ENCODE measurements around the gene EPHA3.
"Not testable (repeated sequence)": the region's sequence is repeated elsewhere in the genome, so short reads cannot be mapped to it uniquely, and the experiment has no call there.

EPHA3 gene

DNA sequence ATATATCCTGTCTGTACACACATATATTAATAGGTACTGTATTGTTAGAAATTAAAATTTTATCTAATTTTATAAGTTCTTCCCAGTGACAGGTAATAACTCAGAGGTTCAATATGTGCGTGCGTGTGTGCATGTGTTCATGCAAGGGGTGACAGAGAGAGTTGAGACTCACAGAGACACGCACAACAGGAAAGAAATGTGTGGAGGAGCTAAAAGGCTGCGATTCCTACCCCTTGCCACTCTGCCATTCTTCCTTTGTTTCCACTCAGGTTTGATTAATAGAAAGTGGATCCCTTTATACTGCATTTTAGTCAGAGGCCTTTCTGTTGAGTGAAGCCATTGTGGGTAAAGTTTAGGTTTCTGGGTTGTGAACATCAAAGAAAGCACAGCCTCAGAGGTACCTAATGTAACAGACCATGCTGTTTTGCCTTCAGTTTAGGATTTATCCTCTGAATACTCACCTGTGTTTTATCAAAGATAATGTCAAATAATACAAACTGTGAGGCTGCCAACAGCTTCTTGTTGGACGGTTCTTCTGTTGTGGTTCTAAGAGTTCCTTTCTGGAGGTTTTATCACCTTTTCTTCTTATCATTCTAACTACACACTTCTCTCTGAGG is 182.3 kb downstream of the EPHA3 start:
- DNase-seq: no peak

DNA sequence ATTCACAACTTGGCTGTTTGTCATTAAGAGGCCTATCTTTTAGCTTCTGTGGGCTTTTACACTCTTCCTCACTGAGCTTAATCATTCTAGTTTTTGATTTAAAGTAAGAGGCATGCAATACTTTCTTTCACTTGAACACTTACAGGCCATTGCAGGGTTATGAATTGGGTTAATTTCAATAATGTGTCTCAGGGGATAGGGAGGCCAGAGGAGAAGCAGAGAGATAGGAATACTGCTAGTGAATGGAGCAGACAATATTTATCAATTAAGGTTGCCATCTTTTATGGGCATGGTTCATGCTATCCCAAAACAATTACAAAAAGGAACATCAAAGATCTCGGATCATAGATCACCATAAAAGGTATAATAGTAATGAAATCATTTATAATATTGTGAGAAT is 189.8 kb downstream of the EPHA3 start:
- no peak for DNase-seq

- DNase-seq: no peak
These were observed 193.1 kb downstream of the EPHA3 start for GRCh38 chr3:89300526-89300925.

DNA sequence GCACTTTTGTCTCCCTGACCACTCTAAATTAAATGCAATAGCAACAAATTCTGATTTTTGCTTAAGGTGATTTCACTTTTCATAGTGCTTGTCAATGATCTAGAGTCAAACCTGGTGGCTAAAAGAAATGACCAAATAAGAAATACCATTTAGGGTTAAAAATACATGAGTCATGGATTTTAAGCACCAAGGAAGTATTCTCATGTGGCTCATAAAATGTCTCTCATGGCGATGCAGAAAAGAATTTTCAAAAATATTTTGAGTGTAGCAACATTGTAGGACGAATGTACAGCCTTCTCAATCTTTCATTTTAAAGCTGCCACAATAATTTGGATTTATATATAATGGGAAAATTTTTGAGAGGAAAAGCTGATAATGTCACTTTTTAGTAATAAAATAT is 193.6 kb downstream of the EPHA3 start:
- DNase-seq: no peak

DNA sequence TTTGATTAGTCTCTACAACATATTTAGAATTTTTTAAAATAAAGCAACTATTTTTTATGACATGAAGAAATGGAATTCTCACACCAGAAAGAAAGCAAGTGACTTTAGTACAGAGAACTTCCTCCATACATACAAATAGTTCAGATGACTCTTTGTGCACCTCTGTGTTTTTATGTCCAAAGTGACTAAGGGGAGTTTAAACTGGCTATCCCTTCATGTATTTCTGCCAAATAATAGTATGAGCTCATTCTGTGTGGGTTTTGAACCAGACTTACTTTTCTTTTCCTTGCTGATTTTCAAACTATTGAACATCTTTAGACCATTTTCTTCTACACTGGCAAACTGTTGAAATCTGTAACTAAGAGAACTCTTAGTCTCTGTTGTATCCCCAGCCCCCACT is 196.3 kb downstream of the EPHA3 start:
- no peak for DNase-seq

- DNase-seq: no peak
These were observed 199.1 kb downstream of the EPHA3 start for GRCh38 chr3:89306540-89306939.

DNA sequence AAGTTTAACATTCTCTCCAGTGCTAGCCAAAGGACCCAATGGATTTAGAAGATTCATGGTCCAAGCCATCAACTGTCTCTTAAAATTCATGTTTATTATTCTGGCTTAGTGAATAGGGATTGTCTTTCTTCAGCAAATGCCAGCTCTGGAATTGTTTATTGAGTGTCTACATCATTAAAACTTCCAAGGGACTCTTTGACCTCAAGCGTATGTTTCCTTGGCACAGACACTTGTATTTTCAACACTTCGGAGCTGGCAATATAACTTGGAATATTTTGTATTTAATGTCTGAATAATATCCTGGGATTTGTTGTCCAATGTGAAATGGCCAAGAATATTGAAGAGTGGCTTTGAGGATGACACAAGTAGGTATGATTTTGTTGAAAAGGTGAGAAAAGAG is 204.2 kb downstream of the EPHA3 start:
- no peak for DNase-seq

DNA sequence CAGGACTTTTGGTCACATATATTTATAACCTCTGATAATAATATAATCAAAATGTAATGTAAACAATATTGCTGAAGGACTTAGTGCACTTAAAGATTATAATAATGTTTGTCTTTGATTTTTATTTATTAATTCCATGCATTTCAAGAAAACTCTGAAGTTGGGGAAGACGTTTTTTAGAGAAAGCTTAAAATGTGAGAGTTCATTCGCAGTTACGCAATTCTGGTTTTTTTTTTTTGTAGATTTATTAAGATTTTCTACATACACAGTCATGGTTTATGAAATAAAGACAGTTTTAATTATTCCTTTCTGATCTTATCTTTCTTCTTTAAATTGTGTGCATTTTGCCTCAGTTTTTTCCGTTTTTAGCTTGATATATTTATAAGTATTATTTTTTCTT is 204.7 kb downstream of the EPHA3 start:
- no peak for DNase-seq

GRCh38 chr3:89314454-89315098 is 207.2 kb downstream of the EPHA3 start:
- DNase-seq: no peak

- no peak for DNase-seq
These were observed 208.5 kb downstream of the EPHA3 start for GRCh38 chr3:89315750-89316470.

DNA sequence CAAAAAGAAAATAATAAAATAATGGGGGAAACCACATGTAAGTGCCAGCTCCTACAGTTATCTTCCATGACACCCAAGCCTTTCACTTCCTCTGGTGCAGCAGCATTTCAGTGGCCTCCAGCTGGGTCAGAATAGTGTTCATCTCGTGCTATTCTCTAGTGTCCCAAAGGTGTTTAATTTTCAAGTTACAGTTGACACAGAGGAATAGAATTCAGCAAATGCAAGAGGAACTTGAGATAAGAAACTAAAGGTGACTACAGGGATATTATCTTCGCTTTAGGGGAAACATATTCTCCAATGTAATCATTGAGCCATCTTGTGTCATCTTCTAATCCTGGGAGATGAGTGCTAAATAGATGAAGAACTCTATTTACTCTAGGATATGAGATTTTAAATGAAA is 212.8 kb downstream of the EPHA3 start:
- no peak for DNase-seq

- no peak for DNase-seq
These were observed 219.6 kb downstream of the EPHA3 start for GRCh38 chr3:89326997-89327396.

- DNase-seq: no peak
These were observed 225.0 kb downstream of the EPHA3 start for GRCh38 chr3:89332386-89332785.

DNA sequence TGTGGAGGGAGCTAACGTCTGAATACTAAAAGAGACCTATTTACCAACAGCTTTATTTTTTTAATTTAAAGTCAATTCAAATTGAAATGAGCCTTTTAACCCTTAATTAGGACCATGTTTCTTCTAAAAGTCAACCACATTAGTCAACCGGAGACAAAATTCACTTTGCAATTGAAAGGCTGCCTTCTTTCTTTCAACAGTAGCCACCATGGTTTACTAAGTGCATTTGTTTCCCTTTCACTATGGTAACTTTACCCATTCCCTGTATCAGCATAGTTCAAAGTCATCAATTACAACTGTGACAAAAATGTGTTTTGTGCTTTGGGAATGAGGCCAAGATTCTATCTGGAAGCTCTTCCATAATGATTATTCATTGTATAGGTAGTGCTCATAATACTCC is 225.4 kb downstream of the EPHA3 start:
- DNase-seq: no peak

DNA sequence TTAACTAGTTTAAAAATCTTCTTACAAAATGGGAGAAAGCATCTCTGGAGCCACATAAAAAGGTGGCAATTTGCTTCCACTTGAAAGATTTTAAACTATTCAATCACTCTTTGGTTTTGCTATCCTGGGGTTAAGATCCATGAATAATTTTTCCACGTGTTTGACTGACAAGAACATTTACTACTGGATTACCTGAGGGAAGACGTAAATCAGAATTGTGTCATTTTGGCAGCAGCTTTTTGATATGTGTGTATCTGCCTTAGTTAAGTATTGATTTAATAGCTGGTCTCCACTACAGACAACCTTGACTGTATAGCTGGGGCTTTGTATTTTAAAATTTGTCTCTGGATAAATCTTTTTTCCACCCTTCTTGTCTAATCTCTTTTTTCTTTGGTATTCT is 228.3 kb downstream of the EPHA3 start:
- no peak for DNase-seq

- DNase-seq: no peak
These were observed 233.0 kb downstream of the EPHA3 start for GRCh38 chr3:89340408-89340807.

DNA sequence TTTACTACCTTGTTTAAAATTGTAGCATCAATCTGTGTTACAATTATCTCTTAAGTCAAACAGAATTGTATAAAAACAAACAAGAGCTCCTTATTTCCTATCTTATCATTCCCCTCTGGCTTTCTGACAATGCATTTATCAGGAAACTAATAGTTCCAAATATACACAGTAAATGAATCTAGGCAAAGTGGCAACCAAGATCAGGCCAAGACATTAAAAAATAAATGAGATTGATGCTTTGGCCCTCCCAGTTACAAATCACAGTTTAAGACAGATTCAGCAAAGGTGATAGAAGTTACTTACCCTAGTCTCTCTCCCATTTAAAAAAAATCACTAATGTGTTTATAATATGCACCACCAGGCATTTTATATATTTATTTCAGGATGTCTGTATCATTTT is 236.7 kb downstream of the EPHA3 start:
- DNase-seq: no peak

DNA sequence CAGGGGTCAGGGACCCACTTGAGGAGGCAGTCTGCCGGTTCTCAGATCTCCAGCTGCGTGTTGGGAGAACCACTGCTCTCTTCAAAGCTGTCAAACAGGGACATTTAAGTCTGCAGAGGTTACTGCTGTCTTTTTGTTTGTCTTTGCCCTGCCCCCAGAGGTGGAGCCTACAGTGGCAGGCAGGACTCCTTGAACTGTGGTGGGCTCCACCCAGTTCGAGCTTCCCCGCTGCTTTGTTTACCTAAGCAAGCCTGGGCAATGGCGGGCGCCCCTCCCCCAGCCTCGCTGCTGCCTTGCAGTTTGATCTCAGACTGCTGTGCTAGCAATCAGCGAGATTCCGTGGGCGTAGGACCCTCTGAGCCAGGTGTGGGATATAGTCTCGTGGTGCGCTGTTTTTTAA is 243.5 kb downstream of the EPHA3 start:
- DNase-seq: not testable (repeated sequence)

DNA sequence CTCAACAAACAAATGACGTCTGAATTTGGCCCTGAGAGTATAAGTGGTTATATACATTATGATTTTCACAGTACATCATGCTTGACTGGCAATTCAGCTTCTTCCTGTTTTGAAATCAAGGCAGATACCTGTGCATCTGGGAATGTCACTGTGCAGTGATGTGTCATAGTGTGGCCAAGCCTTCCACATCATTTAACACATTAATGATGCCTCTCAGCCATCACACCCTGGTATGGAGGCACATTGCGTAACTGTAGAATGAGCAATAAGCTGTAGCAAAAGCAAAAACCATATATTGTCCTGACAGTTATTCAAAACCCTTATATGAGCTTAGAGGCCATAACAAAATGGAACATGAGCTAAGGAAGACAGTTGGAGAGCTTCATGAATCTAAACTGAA is 246.0 kb downstream of the EPHA3 start:
- no peak for DNase-seq

GRCh38 chr3:89358281-89358680 is 250.9 kb downstream of the EPHA3 start:
- no peak for DNase-seq

GRCh38 chr3:89360156-89360555 is 252.7 kb downstream of the EPHA3 start:
- no peak for DNase-seq

- DNase-seq: no peak
These were observed 255.1 kb downstream of the EPHA3 start for GRCh38 chr3:89362496-89362895.

DNA sequence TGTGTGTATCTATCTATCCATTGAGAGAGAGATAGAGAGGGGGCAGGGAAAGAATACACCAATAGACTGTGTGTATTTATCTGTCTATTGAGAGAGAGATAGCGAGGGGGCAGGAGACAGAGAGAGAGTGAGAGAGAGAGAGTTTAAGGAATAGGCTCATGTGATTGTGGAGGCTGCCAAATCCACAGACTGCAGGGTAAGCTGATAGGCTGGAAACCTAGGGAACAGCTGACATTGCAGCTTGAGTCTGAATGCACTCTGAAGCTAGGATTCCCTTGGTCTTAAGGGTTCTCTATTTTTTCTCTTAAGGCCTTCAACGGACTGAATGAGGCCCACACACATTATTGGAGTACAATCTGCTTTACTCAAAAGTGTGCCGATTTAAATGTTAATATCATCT is 255.8 kb downstream of the EPHA3 start:
- DNase-seq: no peak

GRCh38 chr3:89364314-89364713 is 256.9 kb downstream of the EPHA3 start:
- DNase-seq: no peak

GRCh38 chr3:89367166-89367565 is 259.7 kb downstream of the EPHA3 start:
- no peak for DNase-seq
